ENCODE data around the gene SLA2.

DNA sequence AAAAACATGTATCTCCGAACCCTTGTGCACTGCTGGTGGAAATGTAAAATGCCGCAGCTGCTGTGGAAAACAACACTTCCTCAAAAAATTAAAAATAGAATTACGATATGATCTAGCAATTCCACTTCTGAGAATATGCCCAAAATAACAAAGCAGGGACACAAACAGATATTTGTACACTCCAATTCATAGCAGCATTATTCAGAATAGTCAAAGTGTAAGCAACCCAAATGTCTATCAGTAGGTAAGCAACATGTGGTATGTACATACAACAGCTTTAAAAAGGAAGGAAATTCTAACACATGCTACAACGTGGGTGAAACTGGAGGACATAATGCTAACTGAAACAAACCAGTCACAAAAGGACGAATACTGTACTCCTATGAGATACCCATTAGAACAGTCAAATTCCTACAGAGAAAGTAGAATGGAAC, 46.1 kb downstream of the SLA2 start:
- TF ChIP-seq POLR2AphosphoS5 (IDR thresholded peaks at IDR 0.05; ENCODE audit: low read depth, low read length) (no peak), TAF1 (IDR thresholded peaks at IDR 0.05; ENCODE audit: borderline replicate concordance, insufficient read depth, low read length) (no peak)

All from PFSK-1 (cell line).